Measurements from ENCODE around the gene SCN8A. TPM values are rescaled to one million over a fixed set of nuclear protein-coding genes. Genes with fewer than 3 reads are reported as not detected.
A peak's percentile ranks its signal among the peaks of the same experiment; 100 is the strongest.

The SCN8A gene
- total and polyA plus RNA-seq, 12 donors, result 0.01 to 1.6 (median 0.35) TPM; not detected in 1

DNA sequence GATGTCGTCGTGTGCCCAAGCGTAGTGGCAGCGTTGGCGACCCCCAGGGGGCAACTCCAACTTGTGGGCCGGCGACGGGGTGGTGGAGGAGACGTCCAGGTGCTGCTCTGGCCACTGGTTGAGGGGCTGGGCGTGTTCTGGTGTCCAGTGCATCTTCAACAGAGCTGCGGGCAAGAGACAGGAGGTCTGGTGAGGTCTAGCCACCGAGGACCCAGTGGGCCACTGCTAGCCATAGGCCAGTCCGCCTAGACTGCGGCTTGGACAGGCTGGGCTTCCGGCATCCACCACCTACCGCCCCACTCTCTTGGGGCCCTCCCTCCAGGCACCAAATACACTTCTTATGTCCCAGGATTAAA lies 231.2 kb downstream of the SCN8A start:
- Histone ChIP-seq H3K4me1 (peaks cover 0 to 26% (median 0%) of the 10 kb centered on the region in 9 donors), H3K27me3 (peaks cover 0 to 29% (median 16%) of the 10 kb centered on the region in 7 donors), H3K9me3 (no peaks in the 10 kb centered on the region), H3K27ac (no peak overlapping the region), H3K4me3 (peak overlapping the region in 4 of 10 donors; percentile 55 to 68 (median 56)), H3K36me3 (no peaks in the 10 kb centered on the region)
- ATAC-seq (no peak), DNase-seq (no peak)
- TF ChIP-seq CTCF (IDR thresholded peaks at IDR 0.05), result no peak
- WGBS, 2 donors, result 91 to 93% methylated on average over 16 of the region's 16 CpGs
- intact Hi-C loops (cut with DNase I), result loop anchor here in 6 of 10 donors (2.0 to 10.0 kb wide), 7 partner anchors 50 to 401 kb away; partner anchors contain the start of gene SLC4A8 (in 2 of the 6)

DNA sequence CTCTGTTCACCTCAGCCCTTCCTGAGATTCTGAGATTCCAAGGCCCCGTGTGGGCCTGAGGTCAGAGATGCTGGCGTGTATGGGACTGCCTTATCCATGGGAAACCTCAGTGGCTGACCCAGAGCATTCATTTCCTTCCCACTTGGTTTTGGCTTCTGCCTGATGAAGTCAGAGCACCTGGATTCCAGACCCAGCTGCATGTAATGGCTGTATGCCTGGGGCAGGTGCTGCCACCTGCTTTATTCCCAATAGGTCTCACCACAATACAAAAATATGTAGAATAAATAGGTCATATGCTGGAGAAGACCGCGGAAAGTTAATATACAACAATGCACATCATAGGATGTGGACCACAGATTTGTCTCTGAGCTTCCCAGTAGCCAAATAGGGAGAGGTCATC lies 231.9 kb downstream of the SCN8A start:
- 91% methylated on average over 4 of the region's 4 CpGs for WGBS, 2 donors

GRCh38 chr12:51823875-51824565 lies 233.0 kb downstream of the SCN8A start:
- H3K27ac ChIP-seq, result no peak overlapping the region
- H3K9me3 ChIP-seq, result no peaks in the 10 kb centered on the region
- peak in 6 of 8 donors; percentile 23 to 59 (median 39) for ATAC-seq
- H3K4me3 ChIP-seq, result no peak overlapping the region
- TF ChIP-seq CTCF (IDR thresholded peaks at IDR 0.05), result peak; percentile 13 to 64 (median 55)
- WGBS, 2 donors, result 16 to 23% methylated on average over 6 of the region's 6 CpGs
- peak in 1 of 2 donors; percentile 28 for DNase-seq
- peaks cover 0 to 25% (median 13%) of the 10 kb centered on the region in 7 donors for H3K27me3 ChIP-seq
- intact Hi-C loops (cut with DNase I), result loop anchor here in 6 of 10 donors (2.0 to 10.0 kb wide), 7 partner anchors 48 to 403 kb away; partner anchors contain the start of gene SLC4A8 (in 2 of the 6)
- H3K36me3 ChIP-seq, result no peaks in the 10 kb centered on the region
- peaks cover 0 to 36% (median 0%) of the 10 kb centered on the region in 9 donors for H3K4me1 ChIP-seq

More for the DNA sequence above, 231.9 kb downstream of the SCN8A start:
- Histone ChIP-seq H3K27ac (no peak overlapping the region), H3K4me1 (peaks cover 0 to 34% (median 0%) of the 10 kb centered on the region in 9 donors), H3K9me3 (no peaks in the 10 kb centered on the region), H3K36me3 (no peaks in the 10 kb centered on the region), H3K4me3 (no peak overlapping the region), H3K27me3 (peaks cover 0 to 25% (median 16%) of the 10 kb centered on the region in 7 donors)
- intact Hi-C loops (cut with DNase I), result loop anchor here in 6 of 10 donors (2.0 to 10.0 kb wide), 7 partner anchors 49 to 402 kb away; partner anchors contain the start of gene SLC4A8 (in 2 of the 6)
- DNase-seq, result no peak
- ATAC-seq, result no peak
- TF ChIP-seq CTCF (IDR thresholded peaks at IDR 0.05), result no peak

DNA sequence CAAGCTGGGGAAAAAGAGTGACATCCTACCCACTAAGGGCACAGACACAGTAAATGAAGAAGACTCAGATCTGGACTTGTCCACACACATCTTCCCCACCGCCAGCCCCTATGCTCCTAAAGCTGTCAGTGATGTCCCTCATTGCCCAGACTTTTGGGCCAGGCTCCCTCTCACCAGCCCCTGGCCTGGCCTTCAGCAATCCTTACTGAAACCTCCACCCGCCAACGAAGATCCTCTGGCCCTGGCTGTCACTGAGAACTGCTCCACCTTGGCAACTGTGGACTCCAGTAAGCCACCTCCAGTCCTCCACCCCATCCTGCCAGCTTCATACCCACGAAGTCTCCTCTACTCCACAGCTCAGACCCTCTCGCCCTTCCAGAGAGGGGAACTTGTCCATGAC lies 234.2 kb downstream of the SCN8A start:
- Histone ChIP-seq H3K36me3 (no peaks in the 10 kb centered on the region), H3K27ac (no peak overlapping the region), H3K9me3 (no peaks in the 10 kb centered on the region), H3K4me3 (no peak overlapping the region), H3K27me3 (peaks cover 0 to 26% (median 5%) of the 10 kb centered on the region in 7 donors), H3K4me1 (peaks cover 0 to 29% (median 0%) of the 10 kb centered on the region in 9 donors)
- TF ChIP-seq CTCF (IDR thresholded peaks at IDR 0.05), result no peak
- ATAC-seq (no peak), DNase-seq (no peak)
- WGBS, 2 donors, result 86 to 89% methylated on average over 5 of the region's 5 CpGs
- intact Hi-C loops (cut with DNase I), result loop anchor here in 4 of 10 donors (5.0 to 10.0 kb wide), 4 partner anchors 47 to 400 kb away; partner anchors contain the start of gene SLC4A8 (in 1 of the 4)

Measured in heart right ventricle (tissue), 16 donors.